ENCODE measurements around the gene MDM4.
"Not testable (repeated sequence)": the region's sequence is repeated elsewhere in the genome, so short reads cannot be mapped to it uniquely, and the experiment has no call there.

- TF ChIP-seq CTCF (IDR thresholded peaks at IDR 0.05; ENCODE audit: borderline replicate concordance, extremely low read depth, low read length, poor library complexity, severe bottlenecking); EZH2 (IDR thresholded peaks at IDR 0.05; ENCODE audit: borderline replicate concordance, low read depth, low read length, severe bottlenecking): not testable (repeated sequence)
Measured at GRCh38 chr1:204486513-204487255, 29.5 kb upstream of the MDM4 start.
